Aorta (tissue), 5 donors: ENCODE data around the gene GNRHR. TPM values are rescaled to one million over a fixed set of nuclear protein-coding genes. Genes with fewer than 3 reads are reported as not detected.
"Not testable (repeated sequence)": the region's sequence is repeated elsewhere in the genome, so short reads cannot be mapped to it uniquely, and the experiment has no call there.

Source experiments
- ATAC-seq: fragments of 200-7000 bp; cut with Tn5 transposase; one replicate; pipeline ENCODE4 v1.9.1; 2022; ENCODE audit warnings: moderate library complexity; ENCODE audit not compliant: low FRiP score
- DNase-seq, 2 donors: peaks; one replicate each; pipeline ENCODE4 v3.0.0-alpha.2; 2020
- H3K27ac ChIP-seq, 2 donors: one replicate each; pipeline ENCODE4 v1.5.1; 2013; ENCODE audit warnings: low read length in 2 of 2, mild to moderate bottlenecking in 2 of 2, moderate library complexity in 2 of 2, control low read depth in 1 of 2, inconsistent platforms in 1 of 2, low read depth in 1 of 2
- H3K27me3 ChIP-seq, 2 donors: one replicate each; pipeline ENCODE4 v1.6.1; 2013; ENCODE audit warnings: control low read depth in 1 of 2, low read length in 1 of 2, mild to moderate bottlenecking in 1 of 2, moderate library complexity in 1 of 2; ENCODE audit not compliant: insufficient read depth in 2 of 2, control insufficient read depth in 1 of 2
- H3K36me3 ChIP-seq, 2 donors: one replicate each; pipeline ENCODE4 v1.6.1; 2013; ENCODE audit warnings: control low read depth in 1 of 2, low read length in 1 of 2, mild to moderate bottlenecking in 1 of 2; ENCODE audit not compliant: insufficient read depth in 2 of 2, control insufficient read depth in 1 of 2
- H3K4me1 ChIP-seq, 2 donors: one replicate each; pipeline ENCODE4 v1.6.1; 2013; ENCODE audit warnings: low read length in 2 of 2, control low read depth in 1 of 2, mild to moderate bottlenecking in 1 of 2, moderate library complexity in 1 of 2; ENCODE audit not compliant: insufficient read depth in 2 of 2, control insufficient read depth in 1 of 2
- H3K4me3 ChIP-seq, 2 donors: one replicate each; pipeline ENCODE4 v1.5.1; 2013; ENCODE audit warnings: low read length in 2 of 2, control low read depth in 1 of 2, mild to moderate bottlenecking in 1 of 2
- H3K9me3 ChIP-seq: one replicate; pipeline ENCODE4 v1.6.1; 2013; ENCODE audit warnings: mild to moderate bottlenecking, low read length; ENCODE audit not compliant: control insufficient read depth
- WGBS, 2 donors: extraction: QIAGEN DNeasy Blood & Tissue Kit; methylation state at CpG; one replicate each; pipeline ENCODE4 v1.1.7; 2013; 5-methylcytosine and 5-hydroxymethylcytosine counted together
- intact Hi-C, 2 donors: fragments of 100-400 bp; cut with DNase I; formaldehyde crosslinking; loops; one replicate each; pipeline versions ENCODE4 v1.14.2 to v1.15.0; 2022
- polyA plus RNA-seq, 2 donors: library from polyadenylated mRNA; stranded (reverse); fragments of 200-250 nt; gene quantifications; one replicate each; pipeline ENCODE4 v1.2.3, GENCODE V29; 2013
- total RNA-seq, 2 donors: library from RNA; stranded (reverse); fragmentation: NEBNext Ultra II Directional; extraction: Animal tissue kit (Norgen Biotek cat#: 25700); gene quantifications; one replicate each; pipeline ENCODE4 v1.2.1, GENCODE V29; 2021
- donor health status: healthy with polysubstance abuse.
- donor health status: Bipolar disorder and iron deficiency.
- donor health status: DM: no; HTN: no; CAD: no.
- donor health status: DM: no; HTN: no; CAD: no.
- donor health status: DM: yes; HTN: yes; CAD: no.

Gene GNRHR
- total and polyA plus RNA-seq, 4 donors = not detected

DNA sequence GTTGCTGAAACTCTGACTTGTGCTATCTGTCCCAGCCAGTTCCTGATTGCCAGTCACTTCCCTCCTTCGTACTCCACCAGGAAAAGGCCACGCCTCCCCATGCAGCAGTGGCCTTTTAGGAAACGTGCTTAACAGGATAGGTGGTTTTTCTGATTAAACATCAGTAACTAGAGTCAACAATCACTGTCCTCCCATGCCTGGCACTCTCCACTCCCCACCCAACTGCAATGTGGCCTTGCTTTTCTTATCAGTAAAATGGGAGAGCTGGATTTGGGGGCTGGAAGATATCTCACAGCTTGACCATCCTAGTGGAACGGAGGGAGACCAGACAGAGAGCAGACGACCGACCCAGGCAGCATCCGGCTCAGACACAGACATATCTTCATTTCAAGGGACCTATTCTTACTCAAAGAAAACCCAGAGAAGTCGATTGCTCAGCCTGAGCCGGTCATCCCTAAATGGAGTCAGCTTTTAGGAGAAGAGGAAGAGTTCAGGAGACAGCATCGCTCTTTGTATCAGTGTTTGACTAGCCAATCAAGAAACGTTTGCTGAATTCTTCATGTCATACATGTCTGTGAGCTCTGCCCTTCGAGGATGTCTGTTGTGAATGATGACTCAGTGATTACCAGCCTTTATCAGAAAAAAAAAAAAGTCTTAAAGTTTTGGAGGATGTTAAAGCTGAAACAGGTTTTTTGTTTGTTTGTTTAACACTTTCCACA lies 40.5 kb downstream of the GNRHR start:
- DNase-seq (no peak), ATAC-seq (no peak)
- intact Hi-C loops = no loop called here
- no peaks in the 10 kb centered on the region for H3K27me3 ChIP-seq
- H3K27ac ChIP-seq = no peak overlapping the region
- H3K4me3 ChIP-seq = no peak overlapping the region
- H3K36me3 ChIP-seq = peaks cover 0 to 2% of the 10 kb centered on the region in 2 donors
- H3K4me1 ChIP-seq = no peaks in the 10 kb centered on the region
- 77 to 84% methylated on average over 12 of the region's 12 CpGs for WGBS, 2 donors
- no peaks in the 10 kb centered on the region for H3K9me3 ChIP-seq

DNA sequence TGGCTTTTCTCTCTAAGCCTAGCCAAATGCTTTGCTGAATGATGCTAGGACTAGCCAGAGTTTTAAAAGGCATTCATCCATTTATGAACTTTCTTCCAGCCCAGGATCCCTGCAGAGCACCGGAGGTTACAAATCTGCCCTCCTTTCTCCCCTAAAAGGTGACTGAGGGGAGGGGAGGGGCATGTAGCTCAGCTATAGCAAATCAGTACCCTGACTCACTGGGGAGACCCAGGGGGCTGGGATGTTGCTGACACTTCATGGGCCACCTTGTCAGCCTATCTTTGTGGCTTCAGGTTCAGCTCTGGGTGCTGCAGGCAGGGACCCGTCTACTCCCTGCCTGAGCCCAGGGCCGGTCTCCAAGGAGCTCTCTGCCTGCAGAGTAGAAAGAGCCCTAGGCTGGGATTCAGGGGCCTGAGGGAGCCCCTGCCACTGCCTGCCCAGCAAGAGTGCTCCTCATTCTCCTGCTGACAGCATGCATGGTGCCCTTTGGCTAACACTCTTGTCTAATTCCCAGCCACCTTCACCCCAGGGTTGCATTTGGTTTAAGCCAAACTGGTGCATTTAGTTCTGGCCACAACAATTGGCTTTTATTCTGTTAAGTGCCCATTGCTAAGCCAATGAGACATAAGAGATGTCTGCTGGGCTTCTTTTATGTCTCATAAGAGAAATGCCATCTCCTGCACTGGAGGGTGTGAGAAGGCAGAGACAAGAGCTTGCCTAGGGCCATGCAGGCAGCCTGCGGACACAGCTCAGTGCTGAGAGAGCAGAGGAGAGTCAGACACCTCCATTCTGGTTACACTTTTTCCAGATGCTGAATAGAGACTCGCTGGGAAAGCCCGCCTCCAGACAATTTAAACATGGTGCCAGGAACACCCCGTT lies 41.3 kb downstream of the GNRHR start:
- Histone ChIP-seq H3K27ac (no peak overlapping the region), H3K36me3 (peaks cover 0 to 2% of the 10 kb centered on the region in 2 donors), H3K27me3 (no peaks in the 10 kb centered on the region), H3K4me1 (no peaks in the 10 kb centered on the region), H3K9me3 (no peaks in the 10 kb centered on the region), H3K4me3 (no peak overlapping the region)
- WGBS, 2 donors = 72 to 83% methylated on average over 7 of the region's 7 CpGs
- no peak for DNase-seq
- no peak for ATAC-seq
- intact Hi-C loops = no loop called here

DNA sequence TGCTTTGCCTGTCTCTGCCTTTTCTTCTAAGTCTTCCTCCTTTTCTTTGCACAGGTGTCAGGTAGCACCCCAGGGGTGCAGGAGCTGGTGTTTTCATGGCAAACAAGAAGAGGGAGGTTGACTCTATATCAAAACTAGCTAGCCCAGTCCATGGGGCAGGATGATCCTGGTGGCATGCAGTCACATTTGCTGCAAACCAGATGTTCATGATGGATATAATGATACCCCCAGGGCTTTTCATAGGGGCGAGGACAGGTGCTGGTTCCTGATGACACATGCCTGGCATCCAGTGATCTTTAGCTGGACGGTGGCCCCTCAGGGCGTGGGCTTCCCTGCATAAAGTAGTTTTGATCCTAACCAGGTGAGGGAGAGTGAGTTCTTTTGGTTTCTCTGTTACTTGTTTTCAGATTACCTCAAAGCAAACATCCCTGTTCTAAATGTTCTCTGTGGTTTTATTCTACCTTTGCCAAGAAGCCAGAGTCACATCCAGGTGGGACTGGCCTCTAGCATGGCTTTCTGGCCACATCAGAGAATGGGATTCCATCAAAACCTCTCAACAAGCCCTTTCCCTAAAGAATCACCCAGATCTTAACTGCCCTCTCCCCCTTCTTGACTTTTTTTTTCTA lies 42.1 kb downstream of the GNRHR start:
- no peaks in the 10 kb centered on the region for H3K4me1 ChIP-seq
- H3K27ac ChIP-seq = no peak overlapping the region
- no peaks in the 10 kb centered on the region for H3K9me3 ChIP-seq
- intact Hi-C loops = no loop called here
- H3K27me3 ChIP-seq = no peaks in the 10 kb centered on the region
- peaks cover 0 to 2% of the 10 kb centered on the region in 2 donors for H3K36me3 ChIP-seq
- H3K4me3 ChIP-seq = no peak overlapping the region
- 78 to 87% methylated on average over 3 of the region's 3 CpGs for WGBS, 2 donors
- ATAC-seq (no peak), DNase-seq (no peak)

DNA sequence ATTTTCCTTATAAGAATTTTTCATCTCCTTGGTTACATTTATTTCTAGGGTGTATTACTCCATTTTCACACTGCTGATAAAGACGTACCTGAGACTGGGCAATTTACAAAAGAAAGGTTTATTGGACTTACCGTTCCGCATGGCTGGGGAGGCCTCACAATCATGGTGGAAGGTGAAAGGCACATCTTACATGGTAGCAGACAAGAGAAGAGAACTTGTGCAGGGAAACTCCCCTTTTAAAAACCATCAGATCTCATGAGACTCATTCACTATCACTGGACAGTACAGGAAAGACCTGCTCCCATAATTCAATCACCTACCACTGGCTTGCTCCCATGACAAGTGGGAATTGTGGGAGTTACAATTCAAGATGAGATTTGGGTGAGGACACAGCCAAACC lies 47.5 kb downstream of the GNRHR start:
- H3K4me1 ChIP-seq, H3K9me3 ChIP-seq, DNase-seq, H3K27ac ChIP-seq, H3K4me3 ChIP-seq, H3K27me3 ChIP-seq, ATAC-seq, intact Hi-C loops, H3K36me3 ChIP-seq: not testable (repeated sequence)
- 97 to 100% methylated on average over 3 of the region's 3 CpGs for WGBS, 2 donors

DNA sequence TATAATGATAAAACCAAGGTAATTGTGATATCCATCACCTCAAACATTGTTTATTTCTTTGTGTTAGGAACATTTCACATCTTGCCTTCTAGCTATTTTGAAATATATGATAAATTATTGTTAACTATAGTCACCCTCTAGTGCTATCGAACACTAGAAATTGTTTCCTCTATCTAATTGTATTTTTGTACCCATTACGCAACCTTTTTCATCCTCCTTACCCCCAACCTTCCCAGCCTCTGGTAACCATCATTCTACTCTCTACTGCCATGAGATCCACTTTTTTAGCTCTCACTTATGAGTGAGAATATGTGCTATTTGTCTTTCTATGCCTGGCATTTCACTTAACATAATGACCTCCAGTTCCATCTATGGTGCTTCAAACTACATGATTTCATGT lies 49.3 kb downstream of the GNRHR start:
- H3K9me3 ChIP-seq = no peaks in the 10 kb centered on the region
- ATAC-seq = no peak
- intact Hi-C loops = loop anchor here in 1 of 2 donors (5.0 kb wide), 1 partner anchor 158 kb away; the partner anchor contains the start of gene CENPC
- H3K27me3 ChIP-seq = no peaks in the 10 kb centered on the region
- no peaks in the 10 kb centered on the region for H3K36me3 ChIP-seq
- DNase-seq = no peak
- H3K4me1 ChIP-seq = no peaks in the 10 kb centered on the region
- no peak overlapping the region for H3K4me3 ChIP-seq
- 90 to 97% methylated on average over 2 of the region's 2 CpGs for WGBS, 2 donors
- no peak overlapping the region for H3K27ac ChIP-seq

DNA sequence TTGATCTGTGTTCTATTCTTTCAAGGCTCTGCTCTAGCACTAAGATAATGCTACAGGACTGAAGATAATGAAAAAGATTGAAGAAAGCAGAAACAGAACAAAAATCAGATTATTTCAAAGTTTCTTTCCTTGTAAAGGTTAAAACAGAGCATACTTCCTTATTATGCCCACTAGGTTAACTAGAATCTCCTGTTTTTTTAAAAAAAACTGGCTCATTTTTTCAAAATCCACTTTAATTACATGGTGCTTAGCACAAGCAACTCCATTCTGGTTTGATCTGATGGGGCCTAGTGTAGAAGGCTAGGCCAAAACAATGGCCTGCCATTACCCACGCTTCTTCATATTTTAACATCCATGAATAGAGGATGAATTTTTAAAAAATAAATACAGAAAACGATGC lies 52.0 kb downstream of the GNRHR start:
- no peak overlapping the region for H3K27ac ChIP-seq
- H3K36me3 ChIP-seq = no peaks in the 10 kb centered on the region
- H3K9me3 ChIP-seq = no peaks in the 10 kb centered on the region
- H3K4me3 ChIP-seq = no peak overlapping the region
- no peaks in the 10 kb centered on the region for H3K4me1 ChIP-seq
- 96 to 97% methylated on average over 2 of the region's 2 CpGs for WGBS, 2 donors
- no peak for DNase-seq
- no peak for ATAC-seq
- no peaks in the 10 kb centered on the region for H3K27me3 ChIP-seq
- intact Hi-C loops = loop anchor here in 1 of 2 donors (5.0 kb wide), 1 partner anchor 155 kb away; the partner anchor contains the start of gene CENPC

DNA sequence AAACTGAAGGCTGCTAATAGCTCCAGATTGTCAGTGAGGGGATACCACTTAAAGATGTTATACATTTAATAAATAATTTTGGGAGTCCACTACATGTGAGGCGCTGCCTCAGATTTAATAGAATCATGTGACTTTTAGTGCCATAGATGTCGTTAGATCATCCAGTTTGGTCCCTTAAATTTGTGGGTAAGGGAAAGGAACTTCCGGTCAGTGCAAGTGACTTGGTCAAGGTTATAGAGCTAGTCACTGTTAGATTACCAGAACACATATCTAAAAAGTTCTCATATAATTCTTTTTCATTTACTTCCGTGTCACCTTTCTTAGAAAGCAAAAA lies 52.7 kb downstream of the GNRHR start:
- Histone ChIP-seq H3K9me3 (no peaks in the 10 kb centered on the region), H3K4me1 (no peaks in the 10 kb centered on the region), H3K27ac (no peak overlapping the region), H3K36me3 (no peaks in the 10 kb centered on the region), H3K27me3 (no peaks in the 10 kb centered on the region), H3K4me3 (peak overlapping the region; percentile 92 to 94)
- intact Hi-C loops = loop anchor here in 1 of 2 donors (5.0 kb wide), 1 partner anchor 154 kb away; the partner anchor contains the start of gene CENPC
- ATAC-seq (no peak), DNase-seq (no peak)
- 4 to 5% methylated on average over 4 of the region's 4 CpGs for WGBS, 2 donors

DNA sequence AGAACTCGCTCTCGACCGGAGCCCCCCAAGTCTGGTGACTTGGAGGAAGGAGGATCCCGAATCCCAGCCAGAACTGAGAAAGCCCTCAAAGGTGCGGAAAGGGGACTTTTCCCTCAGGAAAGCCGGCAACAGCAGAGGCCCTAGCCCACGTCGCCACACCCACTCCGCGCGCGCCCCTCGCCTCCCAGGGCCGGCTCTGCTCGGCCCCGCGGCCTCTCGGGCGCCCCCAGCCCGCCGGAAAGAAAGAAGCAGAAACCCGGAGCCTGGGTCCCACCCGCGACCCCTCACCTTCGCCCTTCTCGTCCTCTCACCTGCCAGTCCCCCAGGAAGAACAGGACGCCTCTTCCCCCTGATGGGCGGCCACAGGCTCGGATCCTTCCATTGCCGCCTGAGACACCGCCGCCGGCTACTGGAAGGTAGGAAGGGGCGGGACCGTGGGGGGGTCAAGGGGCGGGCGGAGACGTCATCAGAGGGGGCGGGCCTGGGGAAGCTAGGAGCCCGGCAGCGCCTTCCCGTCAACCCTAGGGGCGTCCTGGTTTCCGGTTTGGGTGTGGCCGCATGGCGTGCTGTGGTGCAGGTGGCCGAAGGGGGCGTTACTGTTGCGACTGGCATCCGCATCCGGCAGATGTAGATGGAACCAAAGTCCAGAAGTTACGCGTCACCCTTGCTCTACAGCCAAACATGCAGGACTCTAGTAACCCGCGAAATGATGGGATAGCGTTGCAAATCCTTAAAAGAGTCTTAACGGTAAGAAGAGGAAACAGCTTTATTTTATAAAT lies 53.3 kb downstream of the GNRHR start, which contains the start of gene UBA6:
TSS of gene UBA6 (minus strand) at position 418 of the 779 bp plus-strand sequence. CDS start at position 382, 36 bp downstream.
- no peaks in the 10 kb centered on the region for H3K36me3 ChIP-seq
- H3K4me3 ChIP-seq = peak within 1 kb of the TSS; percentile 92 to 94
- 0 to 1% methylated on average over 49 to 57 of the region's 57 CpGs for WGBS, 2 donors
- H3K9me3 ChIP-seq = no peaks in the 10 kb centered on the region
- H3K4me1 ChIP-seq = no peaks in the 10 kb centered on the region
- intact Hi-C loops = loop anchor here in 1 of 2 donors (5.0 kb wide), 1 partner anchor 154 kb away; the partner anchor contains the start of gene CENPC
- H3K27ac ChIP-seq = peak within 1 kb of the TSS; percentile 66 to 89
- ATAC-seq = peak; percentile 99
- DNase-seq = peak; percentile 98 to 99
- no peaks in the 10 kb centered on the region for H3K27me3 ChIP-seq
